ENCODE results near the gene FPGS. TPM values are rescaled to one million over a fixed set of nuclear protein-coding genes. Genes with fewer than 3 reads are reported as not detected.
"Not testable (repeated sequence)": the region's sequence is repeated elsewhere in the genome, so short reads cannot be mapped to it uniquely, and the experiment has no call there.

FPGS gene
- total and polyA plus RNA-seq, 2 of the 4 experiments (the other 2 are of a cell fraction), result 43.9 to 75.7 TPM

DNA sequence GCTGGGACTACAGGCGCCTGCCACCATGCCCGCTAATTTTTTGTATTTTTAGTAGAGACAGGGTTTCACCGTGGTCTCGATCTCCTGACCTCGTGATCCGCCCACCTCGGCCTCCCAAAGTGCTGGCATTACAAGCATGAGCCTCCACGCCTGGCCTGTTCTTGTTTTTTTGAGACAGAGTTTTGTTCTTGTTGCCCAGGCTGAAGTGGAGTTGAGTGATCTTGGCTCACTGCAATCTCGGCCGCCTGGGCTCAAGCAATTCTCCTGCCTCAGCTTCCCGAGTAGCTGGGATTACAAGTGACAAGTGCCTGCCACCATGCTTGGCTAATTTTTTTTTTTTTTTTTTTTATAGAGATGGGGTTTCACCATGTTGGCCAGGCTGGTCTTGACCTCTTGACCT lies 45.9 kb upstream of the FPGS start:
- H3K4me2 ChIP-seq (ENCODE audit: low read depth, low read length); H3K9ac ChIP-seq (ENCODE audit: low read depth, low read length); POLR2A ChIA-PET (ENCODE audit: unreplicated experiment); H2BK15ac ChIP-seq (ENCODE audit: low read depth, low read length); H4K8ac ChIP-seq (ENCODE audit: low read depth in 2 of 2, low read length in 2 of 2); H3K4ac ChIP-seq (ENCODE audit: low read depth, low read length); H2AK5ac ChIP-seq (ENCODE audit: low read depth, low read length); H4K5ac ChIP-seq (ENCODE audit: low read depth, low read length); ATAC-seq (ENCODE audit: low read depth); in situ Hi-C loops (cut with MboI; ENCODE audit: low sequenced_read_pairs); H3K36me3 ChIP-seq (ENCODE audit: control insufficient read depth, insufficient read depth, low read length); H3K27ac ChIP-seq (ENCODE audit: insufficient read depth, low read length); H3K9me3 ChIP-seq (ENCODE audit: control insufficient read depth, insufficient read depth, low read length); H3K14ac ChIP-seq (replicated peaks; ENCODE audit: low read depth, low read length); H3K4me3 ChIP-seq (ENCODE audit: insufficient read depth, low read depth, low read length); H3K18ac ChIP-seq (ENCODE audit: low read depth, low read length); H4K20me1 ChIP-seq (ENCODE audit: insufficient read depth, low read length); H2BK5ac ChIP-seq (ENCODE audit: low read depth, low read length, poor library complexity, severe bottlenecking); H3K79me1 ChIP-seq (ENCODE audit: low read depth in 1 of 2, low read length in 2 of 2); H3K23ac ChIP-seq (ENCODE audit: low read depth, low read length); intact Hi-C loops (cut with micrococcal nuclease); H3K56ac ChIP-seq (ENCODE audit: extremely low read depth, insufficient read depth, low read length); DNase-seq; H2BK20ac ChIP-seq (ENCODE audit: low read depth, low read length); H3K4me1 ChIP-seq (ENCODE audit: control insufficient read depth, insufficient read depth, low read length); H2AFZ ChIP-seq (replicated peaks; ENCODE audit: low read length, poor library complexity); dilution Hi-C loops (cut with HindIII; ENCODE audit: low sequenced_read_pairs, unreplicated experiment); H3K9me1 ChIP-seq (ENCODE audit: insufficient read depth, low read length); BruUV-seq (replicated peaks); H2BK120ac ChIP-seq (ENCODE audit: low read depth, low read length); H4K91ac ChIP-seq (ENCODE audit: insufficient read depth, low read depth, low read length); H2AK9ac ChIP-seq (replicated peaks; ENCODE audit: low read depth, low read length, poor library complexity): not testable (repeated sequence)
- CTCF ChIA-PET, result interaction anchor here (0.8 kb wide), 1 partner anchor 12 kb away, joined by 3 read pairs; no protein-coding TSS in a partner anchor
- WGBS, 2 experiments (ENCODE audit: extremely low coverage in 2 of 2, insufficient read length in 1 of 2), result 100% methylated on average over 1 of the region's 11 CpGs; no CpG with 5 or more reads in 1 of the 2 experiments
- peaks cover 57% of the 10 kb centered on the region for H3K27me3 ChIP-seq (ENCODE audit: control insufficient read depth, insufficient read depth, low read length)
